Suprapubic skin (tissue), 3 donors: ENCODE measurements around the gene MAP3K10.

ENCODE experiments used
- CTCF ChIP-seq, 2 donors: fragments of 200-600 bp in 1 of 2; fragments of 450-650 bp in 1 of 2; sonication (generic) in 1 of 2; IDR thresholded peaks; one replicate each; pipeline ENCODE4 v1.5.1; 2016 to 2019; ENCODE audit warnings: antibody characterized with exemption in 2 of 2, mild to moderate bottlenecking in 1 of 2, moderate library complexity in 1 of 2
- POLR2A ChIP-seq, 2 donors: fragments of 450-650 bp; IDR thresholded peaks; one replicate each; pipeline ENCODE4 v1.6.1; 2017; ENCODE audit warnings: antibody characterized with exemption in 2 of 2, mild to moderate bottlenecking in 2 of 2, moderate library complexity in 2 of 2

DNA sequence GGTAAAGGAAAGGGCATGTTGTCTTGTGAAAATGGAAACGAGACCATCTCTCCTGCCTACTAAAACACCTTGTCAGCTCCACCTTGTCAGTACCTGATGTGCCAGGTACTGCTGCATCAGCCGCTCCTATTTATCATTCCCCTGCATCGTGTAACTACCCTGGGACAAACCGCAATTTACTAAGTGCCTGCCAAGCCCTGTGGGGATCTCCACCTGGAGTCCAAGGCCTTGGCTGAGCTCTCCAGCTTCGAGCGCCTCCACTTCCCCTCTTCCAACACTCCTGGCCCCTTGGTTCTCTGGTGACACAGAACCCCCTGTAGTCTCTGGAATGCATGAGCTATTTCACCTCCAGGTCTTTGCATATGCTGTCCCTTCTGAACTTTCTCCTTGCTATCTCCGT, 61.2 kb downstream of the MAP3K10 start:
- TF ChIP-seq POLR2A (IDR thresholded peaks at IDR 0.05) (no peak), CTCF (IDR thresholded peaks at IDR 0.05) (no peak)
